GM19193 (cell line): ENCODE measurements around the gene CMSS1.

Experiments
- POLR2A ChIP-seq: IDR thresholded peaks from 4 replicates; pipeline ENCODE4 v1.6.1; 2011; ENCODE audit not compliant: insufficient read depth, insufficient read length; ENCODE audit errors: extremely low read depth

CMSS1 gene

GRCh38 chr3:100155590-100155989 is 337.9 kb downstream of the CMSS1 start:
- no peak for TF ChIP-seq POLR2A

DNA sequence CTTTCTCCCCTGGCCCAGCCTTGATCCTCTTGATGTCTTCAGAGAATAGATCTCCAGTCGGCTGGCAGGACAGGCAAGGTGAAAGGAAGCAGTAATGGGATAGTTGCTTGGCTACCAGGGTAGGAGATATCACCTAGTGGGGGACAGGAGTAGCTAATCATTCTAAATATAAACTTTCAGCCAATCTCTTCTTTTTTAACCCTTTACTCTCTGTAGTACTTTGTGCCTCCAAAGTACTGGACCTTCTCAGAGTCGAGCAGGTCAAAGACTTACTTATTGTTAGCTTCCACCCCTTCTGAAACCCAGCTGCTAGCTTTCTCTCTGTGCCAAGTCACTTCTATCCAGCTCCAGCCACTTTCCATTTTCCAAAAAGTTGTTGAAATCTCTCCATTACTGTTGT is 340.0 kb downstream of the CMSS1 start:
- no peak for TF ChIP-seq POLR2A

DNA sequence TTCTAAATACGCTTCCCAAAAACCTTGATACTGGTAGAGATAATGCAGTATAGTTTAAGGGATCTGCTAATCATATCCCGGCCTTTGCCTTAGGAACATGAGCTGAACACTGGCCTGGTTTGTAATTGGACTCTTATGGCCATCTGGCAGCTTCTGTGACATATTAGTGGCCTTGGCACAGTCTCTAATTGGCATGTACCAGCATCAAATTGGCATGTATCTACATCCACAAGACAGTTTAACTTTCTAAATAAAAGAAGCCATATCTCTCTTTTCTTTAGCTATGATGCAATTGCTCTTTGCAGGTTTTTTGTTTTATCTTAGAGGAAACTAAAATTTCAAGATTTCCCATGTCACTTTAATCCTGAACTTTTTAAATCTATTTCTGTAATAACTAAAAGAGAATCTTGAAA is 341.3 kb downstream of the CMSS1 start:
- no peak for TF ChIP-seq POLR2A

DNA sequence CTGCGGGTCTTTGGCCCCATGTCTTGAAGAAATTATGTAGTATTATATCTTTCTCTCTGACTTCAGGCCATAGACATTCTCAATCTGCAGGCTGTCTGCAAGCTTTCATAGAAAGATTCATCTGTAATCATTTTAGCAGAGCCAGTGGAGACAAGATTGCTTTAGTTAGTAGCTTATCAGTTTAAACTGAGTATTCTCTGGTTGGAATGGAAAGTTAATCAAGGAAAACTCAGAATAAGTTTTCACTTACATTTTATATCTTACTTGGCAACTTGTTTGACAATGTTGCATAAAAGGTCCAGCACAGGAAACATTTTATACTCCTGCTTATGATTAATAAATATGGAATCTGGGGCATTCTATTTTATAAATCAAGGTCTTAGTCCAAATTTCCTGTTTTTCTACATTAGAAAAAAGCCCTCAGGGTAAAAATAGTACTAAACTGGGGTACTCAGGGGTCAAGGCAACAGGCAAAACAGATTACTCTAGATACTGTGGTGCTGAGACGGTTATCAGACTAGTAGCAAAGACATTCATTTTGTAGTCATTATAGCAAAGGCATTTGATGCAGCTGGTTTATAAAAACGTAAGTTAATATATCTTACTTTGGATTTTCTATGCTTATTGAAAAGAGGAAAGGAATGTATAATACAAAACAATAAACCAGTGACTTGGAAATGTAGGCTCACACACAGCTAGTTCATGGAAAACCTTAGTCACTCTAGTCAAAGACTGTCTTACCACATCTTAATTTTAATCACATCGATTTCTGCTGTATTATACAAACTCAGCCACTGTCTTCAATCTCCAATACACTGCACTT is 341.9 kb downstream of the CMSS1 start:
- TF ChIP-seq POLR2A = no peak

DNA sequence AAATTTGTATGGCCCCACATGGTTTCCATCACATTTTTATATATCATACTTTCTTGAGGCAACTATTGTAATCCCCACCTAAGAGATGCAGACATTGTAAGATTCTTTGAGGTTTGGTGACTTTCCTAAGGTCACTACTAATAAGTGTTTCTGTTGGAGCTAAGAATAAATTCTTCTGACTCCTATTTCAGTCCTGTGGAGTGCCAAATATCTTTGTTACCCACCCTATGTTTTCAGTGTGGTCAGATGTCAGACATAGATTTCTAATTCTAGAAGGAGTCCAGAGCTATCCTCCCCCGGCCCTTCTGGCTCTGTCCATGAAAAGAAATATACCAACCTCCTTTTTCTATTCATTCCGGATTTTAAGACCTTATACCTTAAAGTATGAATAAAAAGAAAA is 342.9 kb downstream of the CMSS1 start:
- TF ChIP-seq POLR2A = no peak

- TF ChIP-seq POLR2A = no peak
Observed at GRCh38 chr3:100163787-100164186, 346.1 kb downstream of the CMSS1 start.

- no peak for TF ChIP-seq POLR2A
Observed at GRCh38 chr3:100164743-100165142, 347.1 kb downstream of the CMSS1 start.

DNA sequence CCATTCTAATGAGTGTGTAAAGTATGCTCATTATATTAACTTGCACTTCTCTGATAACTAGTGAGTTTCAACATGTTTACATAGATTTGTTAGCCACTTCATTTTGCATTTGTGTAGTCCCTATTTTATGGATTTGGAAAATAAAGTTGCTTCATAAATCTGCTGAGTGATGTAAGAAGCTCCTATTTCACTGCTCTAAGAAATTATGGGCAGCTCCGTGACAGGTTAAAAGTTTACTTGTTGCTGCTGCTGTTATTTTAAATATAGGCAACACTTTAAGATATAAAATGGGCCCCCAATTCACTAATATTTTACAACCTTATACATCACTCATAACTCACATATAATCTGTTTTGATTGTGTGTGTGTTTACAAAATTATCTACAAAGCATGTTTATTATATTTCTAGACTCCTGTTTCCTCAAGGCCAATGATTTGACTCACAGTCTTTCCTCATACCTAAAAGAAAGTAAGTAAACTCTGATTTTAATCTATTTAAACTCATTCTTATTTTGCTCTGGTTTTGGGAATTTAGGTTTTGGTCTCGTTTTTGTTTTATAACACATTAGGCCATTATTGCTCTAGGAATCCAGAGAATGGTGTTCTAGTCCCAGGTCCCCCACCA is 348.4 kb downstream of the CMSS1 start:
- TF ChIP-seq POLR2A = no peak

GRCh38 chr3:100169201-100169920 is 351.7 kb downstream of the CMSS1 start:
- TF ChIP-seq POLR2A = no peak

DNA sequence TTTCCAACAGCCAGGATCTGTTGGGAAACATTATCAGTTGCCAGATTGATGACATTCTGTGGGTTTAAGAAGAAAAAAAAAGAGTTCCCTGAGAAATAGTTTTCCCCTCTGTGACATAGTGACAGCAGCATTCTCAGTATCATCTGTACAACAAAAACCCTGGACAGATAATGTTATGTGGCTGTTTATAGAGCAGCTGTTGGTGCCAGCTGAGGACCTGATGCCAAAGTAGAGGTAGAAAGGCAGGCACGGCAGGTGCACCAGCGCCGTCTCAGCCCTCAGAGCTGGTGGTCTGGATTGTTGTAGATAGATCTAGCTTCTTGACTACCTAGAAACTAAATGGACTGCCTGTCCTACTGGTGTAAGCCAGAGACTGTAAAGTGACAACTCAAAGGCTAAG is 352.8 kb downstream of the CMSS1 start:
- no peak for TF ChIP-seq POLR2A

- TF ChIP-seq POLR2A = no peak
Observed at GRCh38 chr3:100171211-100171914, 353.7 kb downstream of the CMSS1 start.

DNA sequence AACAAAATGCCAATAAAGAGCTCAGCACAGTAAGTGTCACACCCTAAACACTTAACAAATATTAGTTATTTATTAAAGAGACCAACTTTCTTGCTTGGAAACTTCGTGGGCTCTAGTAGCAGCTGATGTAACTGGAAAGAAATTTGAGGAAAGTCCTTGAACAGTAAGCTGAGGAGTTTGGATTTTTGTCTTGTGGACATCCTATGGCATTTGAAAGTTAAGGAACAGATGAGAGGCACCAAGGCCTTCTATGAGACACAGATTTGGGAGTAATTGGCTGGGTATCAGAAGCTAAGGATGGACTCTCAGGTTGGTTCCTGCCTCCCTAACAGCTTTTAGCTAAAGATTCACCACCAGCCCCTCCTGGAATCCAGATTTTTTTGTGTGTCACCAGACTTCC is 356.3 kb downstream of the CMSS1 start:
- no peak for TF ChIP-seq POLR2A

GRCh38 chr3:100175637-100176280 is 358.1 kb downstream of the CMSS1 start:
- no peak for TF ChIP-seq POLR2A

DNA sequence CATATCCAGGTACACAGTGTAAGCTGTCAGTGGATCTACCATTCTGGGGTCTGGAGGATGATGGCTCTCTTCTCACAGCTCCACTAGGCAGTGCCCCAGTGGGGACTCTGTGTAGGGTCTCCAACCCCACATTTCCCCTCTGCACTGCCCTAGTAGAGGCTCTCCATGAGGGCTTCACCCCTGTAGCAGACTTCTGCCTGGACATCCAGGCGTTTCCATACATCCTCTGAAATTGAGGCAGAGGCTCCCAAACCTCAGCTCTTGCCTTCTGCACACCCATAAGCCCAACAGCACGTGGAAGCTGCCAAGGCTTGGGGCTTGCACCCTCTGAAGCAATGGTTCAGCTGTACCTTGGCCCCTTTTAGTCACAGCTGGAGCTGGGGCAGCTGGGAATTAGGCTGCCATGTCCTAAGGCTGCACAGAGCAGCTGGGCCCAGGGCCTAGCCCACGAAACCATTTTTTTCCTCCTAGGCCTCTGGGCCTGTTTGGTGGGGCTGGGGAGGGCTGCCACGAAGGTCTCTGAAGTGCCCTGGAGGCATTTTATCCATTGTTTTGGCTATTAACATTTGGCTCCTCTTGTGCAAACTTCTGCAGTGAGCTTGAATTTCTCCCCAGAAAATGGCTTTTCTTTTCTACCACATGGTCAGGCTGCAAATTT is 362.2 kb downstream of the CMSS1 start:
- TF ChIP-seq POLR2A = no peak

DNA sequence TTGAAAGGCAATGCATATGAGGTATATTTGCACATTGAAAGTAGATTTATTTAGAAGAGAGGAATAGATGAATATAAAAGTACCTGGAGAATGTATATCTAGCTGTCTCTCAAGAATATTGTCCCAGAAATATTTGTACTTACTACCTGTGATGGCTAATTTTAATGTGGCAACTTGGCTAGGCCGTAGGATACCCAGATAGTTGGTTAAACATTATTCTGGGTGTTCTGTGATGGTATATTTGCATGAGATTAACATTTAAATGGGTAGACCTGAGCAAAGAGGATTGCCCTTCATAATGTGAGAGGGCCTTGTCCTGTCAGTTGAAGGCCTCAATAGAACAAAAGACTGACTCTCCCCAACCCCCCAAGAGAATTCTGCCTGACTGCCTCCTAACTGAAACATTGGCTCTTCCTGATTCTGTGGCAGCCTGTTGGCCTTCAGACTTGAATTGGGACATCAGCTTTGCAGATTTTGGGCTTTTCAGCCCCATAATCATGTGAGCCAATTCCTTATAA is 366.0 kb downstream of the CMSS1 start:
- TF ChIP-seq POLR2A = no peak
